VCaP (cell line): Measurements from ENCODE around the gene CNPY1.
A peak's percentile ranks its signal among the peaks of the same experiment; 100 is the strongest.

ENCODE experiments used
- H3K27ac ChIP-seq: fragments of 450-650 bp; 2 replicates; pipeline ENCODE4 v1.5.1; 2017
- CTCF ChIP-seq: fragments of 450-650 bp; conservative IDR thresholded peaks from 2 replicates; pipeline ENCODE4 v1.5.1; 2017; ENCODE audit warnings: mild to moderate bottlenecking, moderate library complexity

Gene CNPY1

GRCh38 chr7:155495440-155496248 is 50.7 kb downstream of the CNPY1 start:
- no peak overlapping the region; the same call in 1 of the 2 replicates for H3K27ac ChIP-seq
- TF ChIP-seq CTCF: no peak

- TF ChIP-seq CTCF: no peak
- H3K27ac ChIP-seq: no peak overlapping the region
Observed at GRCh38 chr7:155494551-155494950, 51.8 kb downstream of the CNPY1 start.

- H3K27ac ChIP-seq: no peak overlapping the region
- TF ChIP-seq CTCF: no peak
Observed at GRCh38 chr7:155493744-155494538, 52.4 kb downstream of the CNPY1 start.

DNA sequence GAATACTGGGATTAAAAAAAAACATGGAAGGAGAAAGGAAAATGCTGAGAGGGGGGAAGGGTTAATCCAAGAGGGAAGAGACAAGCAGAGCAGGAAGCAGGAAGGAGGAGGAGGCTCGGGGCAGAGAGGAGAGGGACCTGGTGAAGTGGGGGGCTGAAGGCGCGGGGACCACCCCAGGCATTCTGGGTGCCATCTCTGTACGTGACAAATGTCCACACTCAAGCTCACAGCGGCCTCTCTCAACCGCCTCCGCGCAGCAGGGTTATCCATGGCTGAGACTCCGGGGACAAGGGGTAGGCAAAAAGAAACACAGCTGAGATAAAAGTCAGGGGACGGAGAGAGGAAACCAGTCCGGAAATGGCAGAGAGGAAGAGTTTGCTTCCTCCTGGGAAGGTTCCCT is 54.5 kb downstream of the CNPY1 start:
- no peak for TF ChIP-seq CTCF
- no peak overlapping the region for H3K27ac ChIP-seq

- peak overlapping the region; percentile 24; the same call in 1 of the 2 replicates for H3K27ac ChIP-seq
- no peak for TF ChIP-seq CTCF
Observed at GRCh38 chr7:155490697-155491628, 55.4 kb downstream of the CNPY1 start.

DNA sequence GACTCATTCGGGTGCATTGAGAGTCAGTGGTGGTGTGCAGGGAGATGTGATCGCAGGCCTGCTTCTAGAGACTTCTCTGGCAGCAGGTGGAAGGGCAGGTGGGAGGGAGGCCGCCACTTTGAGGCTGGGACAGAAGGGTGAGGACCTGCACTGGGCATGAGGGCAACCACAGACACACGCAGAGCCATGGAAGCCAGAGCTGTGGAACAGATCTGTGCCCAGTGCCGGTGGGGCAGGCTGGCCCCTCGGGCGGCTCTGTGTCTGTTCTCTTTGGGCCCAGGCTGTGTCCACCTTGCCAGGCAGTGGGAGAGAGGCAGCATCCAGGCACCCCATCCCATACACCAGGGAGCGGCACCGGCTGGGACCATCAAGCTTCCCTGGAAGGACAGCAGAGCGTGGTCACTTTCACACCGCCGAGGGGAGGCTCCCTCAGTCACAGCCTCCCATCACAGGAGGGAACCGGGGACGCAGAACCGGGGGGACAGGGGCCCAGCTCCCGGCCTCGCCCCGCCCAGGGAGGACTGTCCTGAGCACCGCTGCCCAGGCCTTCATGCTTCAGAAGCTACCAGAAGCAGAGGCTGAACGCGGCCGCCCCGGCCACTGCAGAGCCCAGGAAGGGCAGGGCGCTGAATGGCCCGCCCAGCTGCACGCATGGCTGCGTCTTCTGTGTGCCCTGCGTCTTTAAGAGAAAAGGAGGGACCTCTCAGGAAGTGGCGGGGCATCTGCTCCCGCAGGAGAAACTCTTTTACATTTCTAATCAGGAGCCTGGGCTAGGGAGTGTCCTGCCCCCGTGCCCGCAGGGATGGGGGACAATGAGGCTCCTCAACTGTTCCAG is 56.3 kb downstream of the CNPY1 start:
- H3K27ac ChIP-seq: peak overlapping the region; percentile 24; the same call in 1 of the 2 replicates
- no peak for TF ChIP-seq CTCF
